GM18909 (cell line): ENCODE results near the gene CDK14.
A peak's percentile ranks its signal among the peaks of the same experiment; 100 is the strongest.

ENCODE experiments used
- ATAC-seq: cut with Tn5 transposase; IDR thresholded peaks from one replicate; pipeline ENCODE4 v1.9.1; 2021; ENCODE audit warnings: mild to moderate bottlenecking; ENCODE audit not compliant: unreplicated experiment, poor library complexity

Gene CDK14

DNA sequence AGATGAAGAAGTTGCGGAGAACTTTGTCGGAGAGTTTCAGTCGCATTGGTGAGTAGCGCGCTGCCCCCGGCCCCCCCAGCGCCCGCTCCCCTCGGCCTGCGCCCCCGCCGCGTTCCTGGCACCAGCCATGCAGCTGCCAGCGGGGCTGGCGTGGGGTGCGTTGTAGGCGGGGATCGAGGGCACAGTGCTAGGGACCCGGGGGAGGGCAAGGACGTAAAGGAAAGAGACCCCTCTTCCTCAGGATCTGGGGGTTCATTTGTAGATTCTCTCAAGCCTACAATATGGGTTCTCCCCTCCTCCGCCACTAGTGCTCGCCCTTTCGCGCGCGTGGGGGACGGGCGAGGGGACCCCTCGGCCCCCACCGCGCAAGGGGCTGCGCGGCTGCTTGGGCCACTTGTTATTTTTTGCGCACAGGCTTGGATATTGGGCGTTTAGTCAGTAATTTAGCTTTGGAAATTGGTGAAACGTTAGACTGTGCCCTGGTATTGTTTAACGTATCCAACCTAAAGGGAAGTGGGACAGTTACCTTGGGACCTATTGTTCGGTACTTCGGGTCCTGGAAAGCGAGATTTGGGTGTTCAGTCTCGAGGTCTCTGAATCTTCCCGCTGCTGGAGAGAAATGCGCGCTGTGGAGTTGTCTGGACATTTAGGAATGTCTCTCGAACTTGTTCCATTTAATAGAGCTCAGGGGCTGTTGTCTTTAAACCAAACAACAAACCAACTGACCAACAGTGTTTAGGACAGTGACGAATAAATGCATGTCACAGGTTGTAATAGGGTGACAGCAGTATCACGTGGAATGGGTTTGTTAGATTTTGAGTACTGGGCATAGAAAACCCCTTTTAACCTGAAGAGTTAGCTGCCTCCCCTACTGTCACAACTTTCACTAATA lies 796 bp downstream of the CDK14 start:
- peak; percentile 5 for ATAC-seq

DNA sequence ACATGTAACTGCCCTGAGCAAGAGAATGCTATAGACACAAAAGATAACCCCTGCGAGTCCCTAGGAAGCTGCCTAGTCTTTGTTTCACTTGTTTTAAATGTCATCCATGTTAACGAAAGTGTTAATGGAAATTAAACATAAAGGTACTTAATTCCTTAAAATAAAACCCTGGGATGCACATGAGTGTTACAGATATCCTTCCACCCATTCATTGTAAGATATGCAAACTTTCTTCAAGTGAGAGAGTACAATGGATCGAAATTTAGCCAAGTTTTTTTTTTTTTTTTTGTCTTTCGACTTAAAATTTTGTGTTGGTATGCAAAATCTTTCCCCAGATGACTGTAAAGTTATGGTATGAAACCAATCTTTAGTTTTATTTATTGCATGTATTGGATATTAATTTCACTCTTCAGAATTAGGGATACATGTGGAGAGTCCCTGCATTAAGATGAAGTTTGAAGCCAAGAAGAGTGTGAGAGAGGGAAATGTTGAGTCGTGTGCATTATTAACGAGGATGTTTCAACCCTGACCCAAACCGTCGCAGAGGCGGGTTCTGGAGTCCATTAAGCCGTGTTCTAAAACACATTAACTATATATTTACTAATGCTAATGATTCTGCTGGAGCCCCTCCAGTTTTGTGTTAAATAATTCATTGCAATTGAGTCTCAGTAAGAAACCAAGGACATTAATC lies 1.6 kb downstream of the CDK14 start:
- no peak for ATAC-seq

DNA sequence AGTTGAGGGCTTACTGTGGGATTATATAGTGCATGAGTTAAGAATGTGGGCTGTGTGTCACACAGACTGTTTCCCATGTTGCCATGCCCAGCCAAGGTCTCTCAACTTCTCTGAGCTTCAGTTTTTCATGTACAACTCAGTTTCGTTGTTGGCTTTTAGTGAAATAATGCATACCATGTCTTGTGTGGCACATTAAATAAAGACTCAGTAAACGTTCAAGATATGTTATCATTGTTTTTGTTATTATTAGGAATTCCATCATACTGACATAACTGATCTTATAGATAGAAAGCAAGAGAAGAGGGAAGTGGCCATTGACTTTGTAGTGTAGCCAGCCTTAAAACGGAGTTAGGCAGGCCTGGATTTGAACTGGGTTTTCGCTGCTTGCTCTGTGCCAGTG lies 2.9 kb downstream of the CDK14 start:
- no peak for ATAC-seq

DNA sequence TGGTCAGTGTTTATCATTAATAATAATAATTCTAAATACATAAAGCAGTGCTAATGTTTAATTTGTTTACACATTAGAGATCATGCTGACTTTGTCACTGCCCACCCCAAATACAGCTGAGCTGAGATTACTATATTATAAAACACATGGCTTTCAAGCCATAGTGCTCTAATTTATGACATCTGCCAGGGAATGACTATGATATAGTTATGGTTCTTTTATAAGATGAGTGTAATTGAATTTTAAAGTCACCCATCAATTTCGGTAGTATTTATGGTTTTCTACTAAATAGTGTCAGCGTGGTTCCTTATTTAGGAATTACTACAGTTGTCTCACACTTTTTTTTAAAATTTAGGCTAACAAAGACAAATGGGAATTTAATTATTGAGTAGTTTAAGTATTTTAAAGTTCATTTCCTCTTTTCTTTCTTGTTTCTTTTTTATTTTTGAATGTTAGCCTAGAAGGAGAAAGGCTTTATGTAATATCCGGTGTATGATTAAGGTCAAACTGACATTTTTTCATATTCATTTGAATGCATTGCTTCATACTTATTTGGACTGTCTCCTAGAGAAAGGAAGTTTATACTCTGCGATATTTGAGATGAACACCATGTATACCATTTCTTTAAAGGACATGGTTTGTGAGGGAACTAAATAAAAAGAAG lies 3.9 kb downstream of the CDK14 start:
- no peak for ATAC-seq

DNA sequence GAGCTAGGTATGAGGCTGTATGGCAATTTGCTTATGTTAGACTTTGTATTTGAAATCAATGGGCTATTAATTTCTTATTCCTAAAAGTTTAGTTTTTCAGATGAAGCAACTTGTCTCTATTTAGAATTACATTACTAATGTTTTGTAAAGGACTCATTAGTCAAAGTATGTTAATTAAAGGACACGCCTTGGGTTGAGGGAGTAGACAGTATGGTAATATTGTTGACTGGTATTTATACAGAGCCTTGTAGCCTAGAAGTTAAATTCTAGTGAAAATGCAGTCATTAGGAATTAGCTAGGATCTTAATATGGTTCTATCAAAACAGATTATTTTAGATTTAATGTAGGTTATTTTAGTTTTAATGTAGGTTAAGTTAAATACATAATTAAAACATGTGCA lies 6.2 kb downstream of the CDK14 start:
- ATAC-seq: no peak

DNA sequence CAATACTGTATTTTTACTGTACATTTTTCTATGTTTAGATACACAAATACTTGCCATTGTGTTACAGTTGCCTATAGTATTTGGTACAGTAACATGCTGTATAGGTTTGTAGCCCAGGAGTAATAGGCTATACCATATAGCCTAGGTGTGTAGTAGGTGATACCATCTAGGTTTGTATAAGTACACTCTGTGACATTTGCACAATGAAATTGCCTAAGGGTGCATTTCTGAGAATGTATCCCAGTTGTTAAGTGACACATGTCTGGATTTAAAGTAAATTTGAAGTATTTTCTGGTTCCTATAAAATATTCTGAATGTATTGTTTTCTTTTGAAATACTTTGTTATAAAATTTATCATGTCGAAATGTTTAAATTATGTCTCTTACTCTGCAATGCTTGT lies 7.2 kb downstream of the CDK14 start:
- ATAC-seq: no peak

DNA sequence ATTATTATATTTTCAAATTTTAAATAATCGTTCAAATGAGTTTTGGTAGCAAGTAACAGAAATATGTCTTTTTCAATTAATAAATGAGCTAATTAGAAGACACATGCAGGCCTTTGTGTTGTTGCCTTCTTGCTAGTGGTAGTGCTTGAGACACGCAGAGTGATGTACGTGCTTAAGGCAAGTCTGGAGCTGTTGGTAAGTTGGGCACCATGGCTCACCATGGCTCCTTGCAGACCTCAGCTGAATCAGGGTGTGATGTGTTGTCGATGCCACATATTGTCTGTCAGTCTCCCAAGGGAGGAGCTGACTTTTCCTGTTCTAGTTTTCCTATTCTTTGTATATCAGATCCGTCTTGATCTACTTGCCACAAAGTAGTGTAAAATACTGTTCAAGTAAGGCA lies 8.3 kb downstream of the CDK14 start:
- no peak for ATAC-seq

DNA sequence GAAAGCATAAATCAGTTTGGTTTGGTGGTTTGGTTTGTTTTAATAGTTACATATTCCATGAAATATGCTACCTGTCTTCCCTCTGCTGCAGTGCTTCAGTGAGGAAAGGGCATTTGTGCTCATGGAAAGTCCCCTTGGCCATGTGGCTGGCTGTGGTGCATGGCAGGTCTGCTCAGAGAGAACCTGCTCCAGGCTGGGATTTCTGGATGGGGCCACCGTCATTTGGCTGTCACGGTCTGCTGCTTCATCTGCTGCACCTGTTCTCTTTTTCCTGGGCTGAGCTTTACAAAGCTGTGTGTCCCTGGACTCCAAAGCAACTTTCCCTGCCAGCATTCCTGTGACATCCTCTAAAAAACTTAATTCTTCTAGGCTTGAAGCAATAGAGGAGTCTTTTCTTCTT lies 8.9 kb downstream of the CDK14 start:
- peak; percentile 41 for ATAC-seq

DNA sequence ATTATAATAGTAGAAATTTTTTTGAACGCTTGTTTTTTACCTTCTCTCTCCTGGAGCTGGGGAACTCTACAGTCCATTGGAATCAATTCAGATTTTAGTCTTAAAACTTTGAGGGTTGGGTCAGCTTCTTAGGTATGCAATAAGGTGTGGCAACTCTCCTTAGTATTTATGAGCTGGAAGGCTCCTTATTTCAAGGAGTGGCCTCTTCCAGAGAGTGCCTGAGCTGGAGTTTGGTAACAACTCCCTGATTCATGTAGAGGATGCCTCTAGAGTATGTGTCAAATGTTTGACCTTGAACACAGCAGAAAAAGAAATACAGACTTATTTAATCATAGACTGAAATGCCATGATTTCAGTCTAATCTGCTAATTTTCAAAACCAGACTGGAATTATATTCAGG lies 11.1 kb downstream of the CDK14 start:
- ATAC-seq: no peak

DNA sequence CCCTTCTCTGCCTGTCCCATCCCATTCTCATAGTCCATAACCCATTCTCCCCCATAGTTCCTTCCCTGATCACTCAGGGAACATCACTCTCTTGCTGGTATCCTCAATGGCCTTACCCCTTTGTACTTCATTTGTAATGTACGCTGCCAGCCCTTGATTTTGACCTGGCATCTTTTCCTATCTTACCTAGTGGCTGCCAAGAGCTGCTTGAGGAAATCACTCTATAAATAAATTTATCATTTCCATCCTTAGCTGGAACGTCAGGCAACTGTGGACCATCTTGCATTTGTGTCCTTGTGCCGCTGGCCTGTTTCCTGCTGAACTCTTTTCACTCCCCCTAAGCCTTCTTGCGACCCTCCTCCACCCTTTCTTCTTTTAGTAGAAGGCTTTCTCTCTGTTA lies 14.0 kb downstream of the CDK14 start:
- no peak for ATAC-seq

DNA sequence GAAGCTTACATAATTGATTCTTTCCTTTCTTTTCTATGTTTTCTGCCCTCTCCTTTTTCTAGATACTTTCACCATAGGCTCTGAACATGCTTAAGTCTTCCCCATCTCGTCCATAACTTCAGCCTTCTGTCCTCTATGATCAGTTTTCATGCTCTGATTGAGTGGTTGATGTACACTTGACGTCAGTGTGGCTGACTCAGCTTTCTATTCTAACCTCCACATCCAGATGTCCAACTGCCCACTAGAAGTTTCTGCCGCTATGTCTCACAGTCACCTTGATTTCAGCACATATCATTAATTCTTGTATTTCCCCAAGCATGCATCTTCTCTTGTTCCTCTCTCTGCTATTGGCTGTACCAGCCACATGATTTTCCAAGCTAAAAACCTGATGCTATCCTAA lies 15.0 kb downstream of the CDK14 start:
- no peak for ATAC-seq

DNA sequence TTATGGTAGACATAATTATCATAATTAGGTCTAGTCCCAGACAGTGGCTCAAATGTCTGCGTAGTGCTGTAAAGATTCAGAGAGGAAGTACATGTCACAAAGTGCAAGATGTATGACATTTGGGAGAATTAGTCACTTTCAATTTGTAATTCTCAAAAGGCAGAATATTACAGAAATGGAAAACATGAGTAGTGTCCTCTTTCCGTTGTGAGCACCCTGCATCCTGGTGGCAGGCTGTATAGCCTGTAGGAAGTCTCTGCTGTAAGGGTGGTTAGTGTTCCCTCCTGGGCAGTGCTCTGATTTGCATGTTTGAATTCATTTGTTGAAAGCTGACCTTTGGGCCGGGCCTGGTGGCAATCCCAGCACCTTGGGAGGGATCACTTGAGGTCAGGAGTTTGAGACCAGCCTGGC lies 17.0 kb downstream of the CDK14 start:
- ATAC-seq: peak; percentile 89

DNA sequence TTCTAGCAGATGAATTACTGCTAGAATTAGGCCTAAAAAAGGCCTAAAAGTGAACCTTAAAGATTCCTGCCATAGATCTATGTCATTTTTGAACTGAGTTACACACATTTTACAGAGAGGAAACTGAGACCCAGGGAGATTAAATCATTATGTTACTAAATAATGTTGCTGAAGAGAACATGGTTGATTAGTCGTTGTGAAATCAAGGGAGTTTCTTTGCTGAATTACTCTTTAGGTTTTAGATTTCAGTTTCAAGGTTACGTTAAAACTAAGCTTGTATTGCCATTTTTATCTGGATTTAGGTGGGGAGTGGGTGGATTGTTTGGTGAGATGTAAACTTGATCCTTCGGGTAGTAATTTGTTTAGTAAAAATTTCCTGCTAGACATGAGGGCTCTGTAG lies 21.3 kb downstream of the CDK14 start:
- ATAC-seq: no peak

DNA sequence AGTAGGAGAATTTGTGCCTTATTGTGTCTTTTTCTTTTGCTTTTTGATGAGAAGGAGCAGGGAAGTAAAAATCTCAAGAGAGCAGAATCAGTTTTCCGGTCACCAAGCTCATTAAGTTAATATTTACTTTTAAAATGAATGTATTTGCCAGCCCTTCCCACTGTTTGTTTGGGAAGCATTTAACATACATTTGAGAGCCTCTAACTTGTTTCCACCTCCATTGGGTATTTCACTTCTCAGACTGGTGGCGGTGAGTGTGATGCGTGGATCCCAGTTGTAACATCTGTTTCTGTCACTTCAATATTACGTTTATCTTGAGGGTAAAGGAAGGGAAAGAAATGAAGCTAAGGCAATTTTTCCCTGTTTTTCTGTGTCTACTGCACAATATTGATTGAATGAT lies 22.8 kb downstream of the CDK14 start:
- no peak for ATAC-seq

DNA sequence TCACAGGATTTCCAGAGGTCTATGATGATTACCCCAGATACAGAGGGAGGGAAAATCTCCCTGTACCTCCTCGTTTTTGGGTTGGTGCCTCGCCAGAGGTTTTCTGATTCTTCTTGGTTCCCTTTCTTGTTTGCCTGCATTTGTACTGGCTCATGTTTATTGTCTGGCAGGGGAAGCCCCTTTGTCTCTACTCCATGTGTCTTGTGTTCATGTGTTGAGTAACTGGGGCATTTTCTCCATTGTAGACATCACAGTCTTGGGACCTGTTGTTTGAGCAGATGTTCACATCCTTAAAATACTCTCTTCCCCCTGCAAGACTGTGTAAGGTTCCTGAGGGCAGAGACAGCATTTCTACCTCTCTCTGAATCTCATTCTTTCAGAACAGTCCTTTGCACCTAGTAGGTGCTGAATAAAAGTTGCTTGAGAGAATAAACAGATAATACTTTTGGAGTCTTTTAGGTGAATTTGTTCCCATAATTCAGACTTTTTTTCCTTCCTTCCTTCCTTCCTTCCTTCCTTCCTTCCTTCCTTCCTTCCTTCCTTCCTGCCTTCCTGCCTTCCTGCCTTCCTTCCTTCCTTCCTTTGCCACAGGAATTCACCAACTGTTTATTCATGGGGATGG lies 25.1 kb downstream of the CDK14 start:
- ATAC-seq: no peak

DNA sequence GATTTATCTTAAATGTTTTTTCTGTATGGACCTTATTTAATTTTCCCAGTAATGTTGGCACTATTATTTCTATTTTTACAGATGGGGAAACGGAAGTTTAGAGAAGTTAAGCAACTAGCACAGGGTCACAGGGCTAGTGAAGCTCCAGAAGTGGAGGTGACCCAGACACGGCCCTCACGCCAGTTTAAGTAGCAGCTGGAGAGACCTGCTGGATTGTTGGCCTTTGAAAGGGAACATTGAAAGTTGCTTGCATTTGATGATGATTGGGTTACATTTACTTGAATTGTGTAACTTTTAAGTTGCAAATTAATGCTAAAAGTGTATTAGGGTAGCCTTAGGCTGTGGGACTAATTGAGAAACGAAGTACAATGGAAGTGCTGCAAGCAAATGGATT lies 25.6 kb downstream of the CDK14 start:
- ATAC-seq: no peak

DNA sequence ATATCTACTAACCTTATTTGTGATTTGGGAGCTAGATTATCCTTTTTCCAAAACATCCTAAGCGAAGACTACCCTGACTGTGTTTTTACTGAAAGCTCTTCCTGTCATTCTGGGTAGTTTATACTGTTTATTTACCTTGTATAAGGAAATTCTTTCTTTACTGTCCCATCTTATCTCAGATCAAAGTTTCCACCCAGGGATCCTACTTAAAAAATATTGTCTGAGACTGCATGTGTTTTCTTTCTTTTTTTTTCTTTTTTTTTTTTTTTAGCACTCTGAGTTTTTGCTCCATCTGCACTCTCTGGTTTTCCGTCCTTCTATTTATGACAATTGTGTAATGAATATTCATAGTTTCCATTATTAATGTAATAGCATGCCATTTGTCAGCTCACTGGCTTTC lies 26.5 kb downstream of the CDK14 start:
- ATAC-seq: no peak

DNA sequence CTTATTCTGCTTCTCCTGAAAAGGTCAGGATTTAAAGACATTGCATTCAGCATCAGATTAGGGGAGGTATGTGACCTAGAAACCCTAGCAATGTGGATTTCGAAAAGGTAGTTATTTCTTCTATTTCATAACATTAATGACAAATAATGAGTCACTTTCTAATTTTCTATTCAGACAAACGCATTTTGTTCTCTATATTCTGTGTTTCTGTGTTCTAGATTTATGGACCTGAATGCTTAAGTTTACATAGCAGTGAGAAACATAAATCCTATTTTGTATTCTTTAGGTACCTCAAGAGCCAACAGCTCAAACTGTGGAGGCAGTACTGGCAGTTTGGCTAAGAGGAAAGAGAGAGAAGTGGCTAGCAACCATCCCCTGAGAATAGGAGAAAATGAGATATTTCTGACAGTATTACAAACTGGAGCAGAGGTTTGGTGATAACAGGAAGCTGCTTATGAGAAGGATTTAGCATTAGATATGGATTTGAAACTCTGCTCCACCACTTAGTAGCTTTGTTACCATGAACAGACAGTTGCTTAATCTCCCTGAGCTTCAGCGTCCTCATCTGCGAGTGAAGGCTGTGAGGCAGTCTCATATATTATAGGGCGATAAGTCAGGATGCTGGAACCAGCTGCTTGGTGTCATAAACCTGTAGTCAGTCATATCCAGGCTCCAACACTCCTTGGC lies 28.2 kb downstream of the CDK14 start:
- no peak for ATAC-seq

DNA sequence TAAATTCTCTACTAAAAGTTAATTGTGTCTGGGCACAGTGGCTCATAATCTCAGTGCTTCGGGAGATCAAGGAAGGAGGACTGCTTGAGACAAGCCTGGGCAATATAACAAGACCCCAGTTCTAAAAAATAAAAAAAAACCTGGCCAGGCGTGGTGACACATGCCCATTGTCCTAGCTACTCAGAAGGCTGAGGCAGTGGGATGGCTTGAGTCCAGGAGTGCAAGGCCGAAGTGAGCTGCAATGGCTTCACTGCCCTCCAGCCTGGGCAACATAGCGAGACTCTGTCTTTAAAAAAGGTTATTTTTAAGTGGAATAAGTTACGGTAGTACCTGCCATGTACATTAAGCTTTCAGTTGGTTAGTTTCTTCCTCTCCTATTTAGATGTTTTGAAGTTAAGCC lies 28.9 kb downstream of the CDK14 start:
- no peak for ATAC-seq

DNA sequence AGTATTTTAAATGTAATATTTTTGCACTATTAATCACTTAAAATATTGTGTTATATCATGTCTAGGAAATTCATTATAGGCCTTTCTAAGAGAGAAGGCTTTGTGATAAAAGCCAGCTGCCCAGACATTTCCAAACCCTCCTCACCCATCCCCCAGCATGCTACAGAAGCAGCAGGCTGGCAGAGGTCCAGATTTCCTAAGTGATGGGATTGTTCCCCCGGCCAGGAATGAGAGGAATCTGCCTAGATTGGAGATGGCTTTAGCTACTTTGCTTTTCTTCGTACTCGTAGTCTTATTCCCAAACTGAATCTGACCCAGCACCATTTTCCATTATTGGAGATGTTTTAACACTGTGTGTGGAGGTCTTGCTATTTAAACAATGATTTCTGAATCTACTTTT lies 29.4 kb downstream of the CDK14 start:
- ATAC-seq: no peak
